K562 (cell line): ENCODE measurements around the gene DNAI7.

Source experiments
- KLF1 ChIP-seq: fragments of 450-650 bp; IDR thresholded peaks from 2 replicates; pipeline ENCODE4 v1.6.1; 2016; ENCODE audit warnings: missing genetic modification characterization, missing compliant biosample characterization
- TF ChIP-seq, protein P1 (sequence below), 3 experiments: IDR thresholded peaks in 2 of 3; conservative IDR thresholded peaks in 1 of 3; 2 replicates each; pipeline ENCODE4 v1.5.1; 2011 to 2012; ENCODE audit warnings: low read length in 3 of 3, mild to moderate bottlenecking in 3 of 3, control low read depth in 2 of 3, improper control_type of control experiment in 1 of 3, inconsistent platforms in 1 of 3, low read depth in 1 of 3, mixed read lengths in 1 of 3, moderate library complexity in 1 of 3; ENCODE audit not compliant: insufficient read depth in 2 of 3

DNA sequence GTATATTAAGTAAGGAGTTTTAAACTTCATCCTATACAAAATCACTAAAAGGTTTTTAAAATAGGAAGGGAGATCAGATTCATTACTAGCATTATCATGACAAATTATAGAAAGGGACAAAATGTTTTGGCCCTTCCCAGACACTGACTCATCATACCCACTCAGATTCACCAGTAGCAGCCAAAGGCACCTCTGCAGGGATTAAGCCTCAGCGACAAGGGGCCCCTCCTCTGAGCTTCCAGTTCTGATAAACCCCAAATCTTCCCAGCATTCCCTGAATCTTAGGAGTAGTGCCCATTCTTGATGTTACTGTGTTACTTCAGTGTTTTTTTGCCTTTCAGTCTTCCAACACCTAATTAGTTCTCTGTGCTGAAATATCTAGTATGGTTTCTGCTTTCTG is 41.2 kb upstream of the DNAI7 start:
- TF ChIP-seq, protein P1, sequence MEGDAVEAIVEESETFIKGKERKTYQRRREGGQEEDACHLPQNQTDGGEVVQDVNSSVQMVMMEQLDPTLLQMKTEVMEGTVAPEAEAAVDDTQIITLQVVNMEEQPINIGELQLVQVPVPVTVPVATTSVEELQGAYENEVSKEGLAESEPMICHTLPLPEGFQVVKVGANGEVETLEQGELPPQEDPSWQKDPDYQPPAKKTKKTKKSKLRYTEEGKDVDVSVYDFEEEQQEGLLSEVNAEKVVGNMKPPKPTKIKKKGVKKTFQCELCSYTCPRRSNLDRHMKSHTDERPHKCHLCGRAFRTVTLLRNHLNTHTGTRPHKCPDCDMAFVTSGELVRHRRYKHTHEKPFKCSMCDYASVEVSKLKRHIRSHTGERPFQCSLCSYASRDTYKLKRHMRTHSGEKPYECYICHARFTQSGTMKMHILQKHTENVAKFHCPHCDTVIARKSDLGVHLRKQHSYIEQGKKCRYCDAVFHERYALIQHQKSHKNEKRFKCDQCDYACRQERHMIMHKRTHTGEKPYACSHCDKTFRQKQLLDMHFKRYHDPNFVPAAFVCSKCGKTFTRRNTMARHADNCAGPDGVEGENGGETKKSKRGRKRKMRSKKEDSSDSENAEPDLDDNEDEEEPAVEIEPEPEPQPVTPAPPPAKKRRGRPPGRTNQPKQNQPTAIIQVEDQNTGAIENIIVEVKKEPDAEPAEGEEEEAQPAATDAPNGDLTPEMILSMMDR (IDR thresholded peaks at IDR 0.05 in 2 of 3, conservative IDR thresholded peaks at IDR 0.05 in 1 of 3; ENCODE audit: insufficient read depth in 2 of 3, low read depth in 1 of 3, low read length in 3 of 3), result no peak
- TF ChIP-seq KLF1 (tag), result no peak
